ENCODE data around the gene TNNC1.

GRCh38 chr3:52458770-52459545 is 5.1 kb upstream of the TNNC1 start:
- TF ChIP-seq CTCF (IDR thresholded peaks at IDR 0.05) (no peak), POLR2A (IDR thresholded peaks at IDR 0.05; ENCODE audit: low read depth) (no peak), EP300 (IDR thresholded peaks at IDR 0.05) (no peak), POLR2AphosphoS5 (IDR thresholded peaks at IDR 0.05) (no peak)
